Prostate gland (tissue), 2 donors: Measurements from ENCODE around the gene THAP11.

Source experiments
- CTCF ChIP-seq, 4 experiments: fragments of 200-600 bp in 2 of 4; fragments of 450-650 bp in 2 of 4; sonication (generic) in 2 of 4; IDR thresholded peaks; 1 replicate in 3 of 4; 2 replicates in 1 of 4; pipeline ENCODE4 v1.5.1; 2016 to 2019; ENCODE audit warnings: antibody characterized with exemption in 4 of 4, mild to moderate bottlenecking in 2 of 4, moderate library complexity in 2 of 4
- POLR2A ChIP-seq: fragments of 450-650 bp; IDR thresholded peaks from one replicate; pipeline ENCODE4 v1.6.1; 2016; ENCODE audit warnings: antibody characterized with exemption, mild to moderate bottlenecking
- POLR2AphosphoS5 ChIP-seq: sonication (generic); formaldehyde crosslinking; IDR thresholded peaks from one replicate; pipeline ENCODE4 v1.6.1; 2017; ENCODE audit warnings: antibody characterized with exemption

GRCh38 chr16:67842509-67843342 lies 606 bp downstream of the THAP11 start:
- TF ChIP-seq CTCF (IDR thresholded peaks at IDR 0.05): no peak
- TF ChIP-seq POLR2AphosphoS5: peak; percentile 12
- TF ChIP-seq POLR2A: no peak
